WTC11 (cell line): Measurements from ENCODE around the gene FABP7.

Experiments
- ATF2 ChIP-seq: sonication (generic); formaldehyde crosslinking; IDR thresholded peaks from 2 replicates; pipeline ENCODE4 v1.8.1; 2022; ENCODE audit warnings: low read depth, missing genetic modification reagents, borderline replicate concordance
- CREM ChIP-seq: sonication (generic); formaldehyde crosslinking; IDR thresholded peaks from 2 replicates; pipeline ENCODE4 v1.8.1; 2022; ENCODE audit warnings: mild to moderate bottlenecking, missing genetic modification reagents, moderate library complexity
- FOXP1 ChIP-seq: sonication (generic); formaldehyde crosslinking; IDR thresholded peaks from 2 replicates; pipeline ENCODE4 v1.8.0; 2022; ENCODE audit warnings: missing genetic modification reagents, mild to moderate bottlenecking, moderate library complexity, borderline replicate concordance
- JUN ChIP-seq: sonication (generic); formaldehyde crosslinking; IDR thresholded peaks from 2 replicates; pipeline ENCODE4 v1.8.0; 2023; ENCODE audit warnings: mild to moderate bottlenecking, missing genetic modification reagents
- NFE2L1 ChIP-seq: sonication (generic); formaldehyde crosslinking; IDR thresholded peaks from 2 replicates; pipeline ENCODE4 v1.8.1; 2023; ENCODE audit warnings: missing genetic modification reagents
- PREB ChIP-seq: sonication (generic); formaldehyde crosslinking; IDR thresholded peaks from 2 replicates; pipeline ENCODE4 v1.8.1; 2022; ENCODE audit warnings: mild to moderate bottlenecking, missing genetic modification reagents, moderate library complexity, borderline replicate concordance
- TEAD4 ChIP-seq: sonication (generic); formaldehyde crosslinking; IDR thresholded peaks from 2 replicates; pipeline ENCODE4 v1.8.0; 2022; ENCODE audit warnings: mild to moderate bottlenecking, missing genetic modification reagents
- ZNF396 ChIP-seq: fragments of 250-450 bp; sonication (Bioruptor Pico); IDR thresholded peaks from 2 replicates; pipeline ENCODE4 v1.8.0; 2021; ENCODE audit warnings: mild to moderate bottlenecking, moderate library complexity, borderline replicate concordance
- ZNF671 ChIP-seq: fragments of 250-450 bp; sonication (Bioruptor Pico); IDR thresholded peaks from 2 replicates; pipeline ENCODE4 v1.8.0; 2021; ENCODE audit warnings: mild to moderate bottlenecking
- TF ChIP-seq, protein P1 (sequence below): fragments of 200-600 bp; IDR thresholded peaks from 2 replicates; pipeline ENCODE4 v1.8.0; 2022; ENCODE audit warnings: antibody characterized with exemption
- TF ChIP-seq, protein P2 (sequence below): sonication (generic); formaldehyde crosslinking; conservative IDR thresholded peaks from 2 replicates; pipeline ENCODE4 v1.8.1; 2023; ENCODE audit warnings: mild to moderate bottlenecking, low read depth, missing genetic modification reagents, moderate library complexity
- TF ChIP-seq, protein P3 (sequence below): sonication (generic); formaldehyde crosslinking; IDR thresholded peaks from 2 replicates; pipeline ENCODE4 v1.8.0; 2022; ENCODE audit warnings: mild to moderate bottlenecking, missing genetic modification reagents
- TF ChIP-seq, protein P4 (sequence below): sonication (generic); formaldehyde crosslinking; IDR thresholded peaks from 2 replicates; pipeline ENCODE4 v1.8.0; 2023; ENCODE audit warnings: missing genetic modification reagents, mild to moderate bottlenecking, borderline replicate concordance

DNA sequence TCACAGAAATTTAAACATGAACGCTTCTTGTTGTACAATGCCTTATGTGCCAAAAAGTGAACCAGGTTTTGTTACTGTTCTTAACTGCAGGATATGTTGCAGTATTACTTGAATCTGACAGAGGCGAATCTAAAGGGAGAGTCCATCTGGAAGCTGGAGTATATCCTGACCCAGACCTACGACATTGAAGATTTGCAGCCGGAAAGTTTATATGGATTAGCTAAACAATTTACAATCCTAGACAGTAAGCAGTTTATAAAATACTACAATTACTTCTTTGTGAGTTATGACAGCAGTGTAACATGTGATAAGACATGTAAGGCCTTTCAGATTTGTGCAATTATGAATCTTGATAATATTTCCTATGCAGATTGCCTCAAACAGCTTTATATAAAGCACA is 29.5 kb downstream of the FABP7 start:
- TF ChIP-seq CREM (no peak), TEAD4 (CRISPR knock-in tag) (no peak), ZNF396 (no peak), JUN (CRISPR knock-in tag) (no peak), ATF2 (CRISPR knock-in tag) (no peak), FOXP1 (CRISPR knock-in tag) (no peak), NFE2L1 (CRISPR knock-in tag) (no peak), ZNF671 (CRISPR knock-in tag) (no peak), PREB (no peak)
- TF ChIP-seq, protein P1, sequence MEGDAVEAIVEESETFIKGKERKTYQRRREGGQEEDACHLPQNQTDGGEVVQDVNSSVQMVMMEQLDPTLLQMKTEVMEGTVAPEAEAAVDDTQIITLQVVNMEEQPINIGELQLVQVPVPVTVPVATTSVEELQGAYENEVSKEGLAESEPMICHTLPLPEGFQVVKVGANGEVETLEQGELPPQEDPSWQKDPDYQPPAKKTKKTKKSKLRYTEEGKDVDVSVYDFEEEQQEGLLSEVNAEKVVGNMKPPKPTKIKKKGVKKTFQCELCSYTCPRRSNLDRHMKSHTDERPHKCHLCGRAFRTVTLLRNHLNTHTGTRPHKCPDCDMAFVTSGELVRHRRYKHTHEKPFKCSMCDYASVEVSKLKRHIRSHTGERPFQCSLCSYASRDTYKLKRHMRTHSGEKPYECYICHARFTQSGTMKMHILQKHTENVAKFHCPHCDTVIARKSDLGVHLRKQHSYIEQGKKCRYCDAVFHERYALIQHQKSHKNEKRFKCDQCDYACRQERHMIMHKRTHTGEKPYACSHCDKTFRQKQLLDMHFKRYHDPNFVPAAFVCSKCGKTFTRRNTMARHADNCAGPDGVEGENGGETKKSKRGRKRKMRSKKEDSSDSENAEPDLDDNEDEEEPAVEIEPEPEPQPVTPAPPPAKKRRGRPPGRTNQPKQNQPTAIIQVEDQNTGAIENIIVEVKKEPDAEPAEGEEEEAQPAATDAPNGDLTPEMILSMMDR, result no peak
- TF ChIP-seq, protein P2, sequence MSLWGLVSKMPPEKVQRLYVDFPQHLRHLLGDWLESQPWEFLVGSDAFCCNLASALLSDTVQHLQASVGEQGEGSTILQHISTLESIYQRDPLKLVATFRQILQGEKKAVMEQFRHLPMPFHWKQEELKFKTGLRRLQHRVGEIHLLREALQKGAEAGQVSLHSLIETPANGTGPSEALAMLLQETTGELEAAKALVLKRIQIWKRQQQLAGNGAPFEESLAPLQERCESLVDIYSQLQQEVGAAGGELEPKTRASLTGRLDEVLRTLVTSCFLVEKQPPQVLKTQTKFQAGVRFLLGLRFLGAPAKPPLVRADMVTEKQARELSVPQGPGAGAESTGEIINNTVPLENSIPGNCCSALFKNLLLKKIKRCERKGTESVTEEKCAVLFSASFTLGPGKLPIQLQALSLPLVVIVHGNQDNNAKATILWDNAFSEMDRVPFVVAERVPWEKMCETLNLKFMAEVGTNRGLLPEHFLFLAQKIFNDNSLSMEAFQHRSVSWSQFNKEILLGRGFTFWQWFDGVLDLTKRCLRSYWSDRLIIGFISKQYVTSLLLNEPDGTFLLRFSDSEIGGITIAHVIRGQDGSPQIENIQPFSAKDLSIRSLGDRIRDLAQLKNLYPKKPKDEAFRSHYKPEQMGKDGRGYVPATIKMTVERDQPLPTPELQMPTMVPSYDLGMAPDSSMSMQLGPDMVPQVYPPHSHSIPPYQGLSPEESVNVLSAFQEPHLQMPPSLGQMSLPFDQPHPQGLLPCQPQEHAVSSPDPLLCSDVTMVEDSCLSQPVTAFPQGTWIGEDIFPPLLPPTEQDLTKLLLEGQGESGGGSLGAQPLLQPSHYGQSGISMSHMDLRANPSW (CRISPR knock-in tag), result no peak
- TF ChIP-seq, protein P3, sequence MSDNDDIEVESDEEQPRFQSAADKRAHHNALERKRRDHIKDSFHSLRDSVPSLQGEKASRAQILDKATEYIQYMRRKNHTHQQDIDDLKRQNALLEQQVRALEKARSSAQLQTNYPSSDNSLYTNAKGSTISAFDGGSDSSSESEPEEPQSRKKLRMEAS (CRISPR knock-in tag), result no peak
- TF ChIP-seq, protein P4, sequence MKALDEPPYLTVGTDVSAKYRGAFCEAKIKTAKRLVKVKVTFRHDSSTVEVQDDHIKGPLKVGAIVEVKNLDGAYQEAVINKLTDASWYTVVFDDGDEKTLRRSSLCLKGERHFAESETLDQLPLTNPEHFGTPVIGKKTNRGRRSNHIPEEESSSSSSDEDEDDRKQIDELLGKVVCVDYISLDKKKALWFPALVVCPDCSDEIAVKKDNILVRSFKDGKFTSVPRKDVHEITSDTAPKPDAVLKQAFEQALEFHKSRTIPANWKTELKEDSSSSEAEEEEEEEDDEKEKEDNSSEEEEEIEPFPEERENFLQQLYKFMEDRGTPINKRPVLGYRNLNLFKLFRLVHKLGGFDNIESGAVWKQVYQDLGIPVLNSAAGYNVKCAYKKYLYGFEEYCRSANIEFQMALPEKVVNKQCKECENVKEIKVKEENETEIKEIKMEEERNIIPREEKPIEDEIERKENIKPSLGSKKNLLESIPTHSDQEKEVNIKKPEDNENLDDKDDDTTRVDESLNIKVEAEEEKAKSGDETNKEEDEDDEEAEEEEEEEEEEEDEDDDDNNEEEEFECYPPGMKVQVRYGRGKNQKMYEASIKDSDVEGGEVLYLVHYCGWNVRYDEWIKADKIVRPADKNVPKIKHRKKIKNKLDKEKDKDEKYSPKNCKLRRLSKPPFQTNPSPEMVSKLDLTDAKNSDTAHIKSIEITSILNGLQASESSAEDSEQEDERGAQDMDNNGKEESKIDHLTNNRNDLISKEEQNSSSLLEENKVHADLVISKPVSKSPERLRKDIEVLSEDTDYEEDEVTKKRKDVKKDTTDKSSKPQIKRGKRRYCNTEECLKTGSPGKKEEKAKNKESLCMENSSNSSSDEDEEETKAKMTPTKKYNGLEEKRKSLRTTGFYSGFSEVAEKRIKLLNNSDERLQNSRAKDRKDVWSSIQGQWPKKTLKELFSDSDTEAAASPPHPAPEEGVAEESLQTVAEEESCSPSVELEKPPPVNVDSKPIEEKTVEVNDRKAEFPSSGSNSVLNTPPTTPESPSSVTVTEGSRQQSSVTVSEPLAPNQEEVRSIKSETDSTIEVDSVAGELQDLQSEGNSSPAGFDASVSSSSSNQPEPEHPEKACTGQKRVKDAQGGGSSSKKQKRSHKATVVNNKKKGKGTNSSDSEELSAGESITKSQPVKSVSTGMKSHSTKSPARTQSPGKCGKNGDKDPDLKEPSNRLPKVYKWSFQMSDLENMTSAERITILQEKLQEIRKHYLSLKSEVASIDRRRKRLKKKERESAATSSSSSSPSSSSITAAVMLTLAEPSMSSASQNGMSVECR (CRISPR knock-in tag), result no peak
